Measurements from ENCODE around the gene TTLL5.
"Not testable (repeated sequence)": the region's sequence is repeated elsewhere in the genome, so short reads cannot be mapped to it uniquely, and the experiment has no call there.

Gene TTLL5

DNA sequence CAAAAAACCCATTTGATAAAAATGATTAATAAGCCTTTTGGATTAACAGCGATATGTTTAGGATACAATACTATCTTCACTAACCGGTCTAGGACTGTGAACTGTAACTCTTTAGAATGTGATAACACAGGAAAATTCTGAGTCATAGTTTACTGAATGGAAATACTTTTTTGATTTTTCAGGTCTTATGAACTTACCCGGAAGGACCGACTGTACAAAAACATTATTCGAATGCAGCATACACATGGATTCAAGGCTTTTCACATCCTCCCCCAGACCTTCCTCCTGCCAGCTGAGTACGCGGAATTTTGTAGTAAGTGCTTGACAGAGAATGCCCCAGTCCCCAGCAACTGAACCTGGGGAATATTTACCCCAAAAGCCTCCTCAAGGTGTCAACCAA lies 29.0 kb downstream of the TTLL5 start:
- no peak for DNase-seq (ENCODE audit: low read depth)
- TF ChIP-seq, protein P1, sequence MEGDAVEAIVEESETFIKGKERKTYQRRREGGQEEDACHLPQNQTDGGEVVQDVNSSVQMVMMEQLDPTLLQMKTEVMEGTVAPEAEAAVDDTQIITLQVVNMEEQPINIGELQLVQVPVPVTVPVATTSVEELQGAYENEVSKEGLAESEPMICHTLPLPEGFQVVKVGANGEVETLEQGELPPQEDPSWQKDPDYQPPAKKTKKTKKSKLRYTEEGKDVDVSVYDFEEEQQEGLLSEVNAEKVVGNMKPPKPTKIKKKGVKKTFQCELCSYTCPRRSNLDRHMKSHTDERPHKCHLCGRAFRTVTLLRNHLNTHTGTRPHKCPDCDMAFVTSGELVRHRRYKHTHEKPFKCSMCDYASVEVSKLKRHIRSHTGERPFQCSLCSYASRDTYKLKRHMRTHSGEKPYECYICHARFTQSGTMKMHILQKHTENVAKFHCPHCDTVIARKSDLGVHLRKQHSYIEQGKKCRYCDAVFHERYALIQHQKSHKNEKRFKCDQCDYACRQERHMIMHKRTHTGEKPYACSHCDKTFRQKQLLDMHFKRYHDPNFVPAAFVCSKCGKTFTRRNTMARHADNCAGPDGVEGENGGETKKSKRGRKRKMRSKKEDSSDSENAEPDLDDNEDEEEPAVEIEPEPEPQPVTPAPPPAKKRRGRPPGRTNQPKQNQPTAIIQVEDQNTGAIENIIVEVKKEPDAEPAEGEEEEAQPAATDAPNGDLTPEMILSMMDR (IDR thresholded peaks at IDR 0.05; ENCODE audit: insufficient read depth, low read depth, low read length, missing control alignments) = no peak
- no peak overlapping the region for H3K4me3 ChIP-seq (ENCODE audit: low read length)

DNA sequence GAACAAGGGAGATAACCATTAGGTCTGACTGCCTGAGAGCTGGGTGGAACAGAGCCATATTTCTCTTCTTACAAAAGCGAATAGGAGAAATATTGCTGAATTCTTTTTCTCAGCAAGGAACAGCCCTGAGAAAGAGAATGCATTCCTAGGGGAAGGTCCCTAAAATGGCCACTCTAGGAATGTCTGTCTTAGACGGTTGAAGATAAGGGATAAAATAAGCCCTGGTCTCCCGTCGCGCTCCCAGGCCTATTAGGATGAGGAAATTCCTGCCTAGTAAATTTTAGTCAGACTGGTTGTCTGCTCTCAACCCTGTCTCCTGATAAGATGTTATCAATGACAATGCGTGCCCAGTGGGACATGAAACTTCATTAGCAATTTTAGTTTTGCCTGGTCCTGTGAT lies 34.0 kb downstream of the TTLL5 start:
- H3K4me3 ChIP-seq (ENCODE audit: low read length); DNase-seq (ENCODE audit: low read depth): not testable (repeated sequence)

DNA sequence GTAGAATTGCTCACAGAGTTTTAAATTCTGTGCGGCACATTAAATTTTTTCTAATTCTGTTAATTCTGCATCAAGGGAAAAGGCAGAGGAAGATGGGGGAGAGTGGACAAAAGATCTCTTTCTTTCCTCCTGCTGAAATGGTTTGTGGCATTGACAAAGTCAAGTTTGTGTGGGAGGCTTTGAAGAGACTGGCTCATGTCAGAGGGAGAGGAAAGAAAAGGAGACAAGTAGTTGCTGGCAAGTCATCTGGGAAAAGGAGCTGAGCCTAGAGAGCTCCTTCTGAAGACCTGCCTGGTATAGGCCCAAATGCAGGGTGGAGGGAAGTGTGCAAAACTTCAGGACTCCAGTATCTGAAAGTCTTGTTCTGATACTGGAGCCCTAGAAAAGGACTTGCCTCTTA lies 36.3 kb downstream of the TTLL5 start:
- no peak for DNase-seq (ENCODE audit: low read depth)
- TF ChIP-seq, protein P1 (IDR thresholded peaks at IDR 0.05; ENCODE audit: insufficient read depth, low read depth, low read length, missing control alignments) = no peak
- no peak overlapping the region for H3K4me3 ChIP-seq (ENCODE audit: low read length)

DNA sequence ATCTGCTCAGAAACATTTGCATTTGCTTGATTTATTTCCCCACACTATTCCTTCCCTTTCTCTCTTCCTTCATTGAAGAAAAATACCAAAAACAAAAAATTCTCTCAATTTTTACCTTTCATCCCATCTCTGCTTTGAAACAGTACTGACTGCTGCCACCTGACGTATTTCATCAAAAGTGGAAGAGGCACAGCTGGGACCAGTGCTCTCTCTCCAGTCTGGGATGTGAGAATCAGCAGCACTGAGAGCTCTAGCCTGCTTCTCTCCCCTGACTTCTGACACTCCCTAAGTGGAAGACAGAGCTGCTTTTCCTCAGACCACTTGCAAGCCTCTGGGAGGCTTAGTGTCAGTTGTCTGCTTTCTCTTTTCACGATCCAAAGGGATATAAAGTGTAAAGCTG lies 36.9 kb downstream of the TTLL5 start:
- TF ChIP-seq, protein P1 (IDR thresholded peaks at IDR 0.05; ENCODE audit: insufficient read depth, low read depth, low read length, missing control alignments) = no peak
- no peak overlapping the region for H3K4me3 ChIP-seq (ENCODE audit: low read length)
- DNase-seq (ENCODE audit: low read depth) = no peak

DNA sequence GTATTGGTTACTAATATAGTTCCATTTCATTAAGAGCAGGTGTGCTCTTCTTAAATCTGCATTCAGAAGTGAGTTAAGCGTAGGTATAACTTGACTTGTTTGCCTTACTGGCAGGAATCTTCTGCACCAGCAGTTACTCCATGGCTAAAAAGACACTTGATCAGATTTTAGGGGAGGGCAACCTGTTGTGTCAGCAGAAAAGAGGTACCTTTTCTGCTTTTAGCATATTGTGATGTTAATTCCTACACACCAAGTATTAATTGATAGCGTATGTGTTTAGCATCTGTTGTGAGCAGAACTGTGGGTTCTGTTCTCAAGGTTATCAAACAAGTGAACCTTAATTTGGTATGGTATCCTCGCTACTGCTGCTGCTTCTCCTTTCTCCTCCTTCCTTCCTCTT lies 38.3 kb downstream of the TTLL5 start:
- no peak for DNase-seq (ENCODE audit: low read depth)
- TF ChIP-seq, protein P1 (IDR thresholded peaks at IDR 0.05; ENCODE audit: insufficient read depth, low read depth, low read length, missing control alignments) = no peak

DNA sequence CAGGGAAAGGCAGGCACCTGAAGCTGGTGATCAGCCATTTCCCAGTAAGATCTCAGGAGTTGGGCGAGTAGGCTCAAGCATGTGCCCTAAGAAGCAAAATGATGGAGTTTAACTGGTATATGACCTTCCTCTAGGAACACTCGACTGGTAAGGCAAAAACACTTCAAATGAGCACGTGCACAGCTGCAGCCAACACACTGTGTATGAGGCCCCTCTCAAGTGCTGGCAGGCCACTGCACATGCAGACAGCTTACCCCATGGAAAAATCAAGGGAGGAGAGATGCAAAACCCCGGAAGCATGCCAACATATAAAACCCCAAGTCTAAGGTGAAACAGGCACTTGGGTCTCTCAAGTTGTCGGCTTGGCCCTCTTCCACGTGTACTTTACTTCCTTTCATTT lies 39.2 kb downstream of the TTLL5 start:
- no peak for DNase-seq (ENCODE audit: low read depth)
- H3K4me3 ChIP-seq (ENCODE audit: low read length) = no peak overlapping the region
- TF ChIP-seq, protein P1 (IDR thresholded peaks at IDR 0.05; ENCODE audit: insufficient read depth, low read depth, low read length, missing control alignments) = no peak

More for the DNA sequence above, 38.3 kb downstream of the TTLL5 start:
- no peak overlapping the region for H3K4me3 ChIP-seq (ENCODE audit: low read length)

DNA sequence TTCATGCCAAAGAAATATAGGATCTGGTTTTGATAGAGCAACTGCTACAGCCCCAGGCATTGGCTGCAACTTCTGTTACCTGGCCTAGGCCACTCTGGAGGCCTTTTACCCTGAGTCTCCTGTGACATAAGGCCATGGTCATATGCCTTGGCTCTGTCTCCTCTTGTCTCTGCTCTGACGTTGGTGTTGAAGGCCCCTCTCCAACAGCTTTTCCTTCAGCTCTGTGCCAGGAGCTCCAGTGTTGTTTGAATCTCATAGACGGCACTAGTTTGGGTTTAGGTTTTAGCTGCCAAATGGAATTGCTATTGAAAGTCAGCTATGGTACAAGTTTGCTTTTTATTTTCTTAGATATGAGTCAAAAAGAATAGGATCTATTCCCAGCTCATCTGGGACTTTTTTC lies 41.1 kb downstream of the TTLL5 start:
- no peak overlapping the region for H3K4me3 ChIP-seq (ENCODE audit: low read length)
- TF ChIP-seq, protein P1 (IDR thresholded peaks at IDR 0.05; ENCODE audit: insufficient read depth, low read depth, low read length, missing control alignments) = no peak
- DNase-seq (ENCODE audit: low read depth) = no peak
